Type B pancreatic cell (in vitro differentiated cells): Measurements from ENCODE around the gene IFT57. TPM values are rescaled to one million over a fixed set of nuclear protein-coding genes. Genes with fewer than 3 reads are reported as not detected.

Experiments
- DNase-seq: peaks from one replicate; pipeline ENCODE4 v3.0.0; 2021; ENCODE audit warnings: mixed read lengths; ENCODE audit not compliant: unreplicated experiment; ENCODE audit errors: extremely low spot score
- H3K27ac Mint-ChIP-seq: 2 replicates; pipeline ENCODE4 v1.8.0; 2021; ENCODE audit warnings: mild to moderate bottlenecking, mixed read lengths
- H3K27me3 Mint-ChIP-seq: 2 replicates; pipeline ENCODE4 v1.8.0; 2021; ENCODE audit warnings: mixed read lengths
- H3K36me3 Mint-ChIP-seq: 2 replicates; pipeline ENCODE4 v1.8.0; 2021; ENCODE audit warnings: mixed read lengths
- H3K4me1 Mint-ChIP-seq: one replicate; pipeline ENCODE4 v1.8.0; 2021; ENCODE audit warnings: mixed read lengths; ENCODE audit not compliant: unreplicated experiment
- H3K4me3 Mint-ChIP-seq: 2 replicates; pipeline ENCODE4 v1.8.0; 2021; ENCODE audit warnings: mild to moderate bottlenecking, mixed read lengths
- H3K9me3 Mint-ChIP-seq: 2 replicates; pipeline ENCODE4 v1.8.0; 2021; ENCODE audit warnings: mixed read lengths
- CTCF ChIP-seq: fragments of 200-600 bp; sonication (generic); conservative IDR thresholded peaks from 2 replicates; pipeline ENCODE4 v1.5.0; 2021; ENCODE audit warnings: antibody characterized with exemption, mild to moderate bottlenecking
- total RNA-seq: library from RNA; stranded (reverse); gene quantifications from 2 replicates; pipeline ENCODE4 v1.2.1, GENCODE V29; 2021; ENCODE audit warnings: low replicate concordance

Gene IFT57
- total RNA-seq, 1 donor from 2014 or later = 95.7 TPM

- H3K27me3 Mint-ChIP-seq = no peaks in the 10 kb centered on the region
- no peaks in the 10 kb centered on the region for H3K4me1 Mint-ChIP-seq
- H3K27ac Mint-ChIP-seq = no peak overlapping the region
- DNase-seq = no peak
- no peak for TF ChIP-seq CTCF
- no peak overlapping the region for H3K4me3 Mint-ChIP-seq
- peaks cover 45% of the 10 kb centered on the region for H3K36me3 Mint-ChIP-seq
- H3K9me3 Mint-ChIP-seq = peaks cover 4% of the 10 kb centered on the region
These were observed 22.2 kb downstream of the IFT57 start for GRCh38 chr3:108200024-108200423.

- peaks cover 35% of the 10 kb centered on the region for H3K36me3 Mint-ChIP-seq
- no peak overlapping the region for H3K27ac Mint-ChIP-seq
- no peak overlapping the region for H3K4me3 Mint-ChIP-seq
- H3K9me3 Mint-ChIP-seq = peaks cover 8% of the 10 kb centered on the region
- no peaks in the 10 kb centered on the region for H3K4me1 Mint-ChIP-seq
- no peaks in the 10 kb centered on the region for H3K27me3 Mint-ChIP-seq
- no peak for TF ChIP-seq CTCF
- no peak for DNase-seq
These were observed 30.8 kb downstream of the IFT57 start for GRCh38 chr3:108191394-108191793.

GRCh38 chr3:108190346-108190745, 31.9 kb downstream of the IFT57 start:
- Mint-ChIP-seq H3K9me3 (peaks cover 5% of the 10 kb centered on the region), H3K4me1 (no peaks in the 10 kb centered on the region), H3K36me3 (peaks cover 42% of the 10 kb centered on the region), H3K27ac (no peak overlapping the region), H3K27me3 (no peaks in the 10 kb centered on the region), H3K4me3 (no peak overlapping the region)
- DNase-seq = no peak
- no peak for TF ChIP-seq CTCF

GRCh38 chr3:108189440-108189839, 32.8 kb downstream of the IFT57 start:
- TF ChIP-seq CTCF = no peak
- H3K4me1 Mint-ChIP-seq = no peaks in the 10 kb centered on the region
- no peak overlapping the region for H3K27ac Mint-ChIP-seq
- no peak overlapping the region for H3K4me3 Mint-ChIP-seq
- H3K9me3 Mint-ChIP-seq = peaks cover 5% of the 10 kb centered on the region
- no peak for DNase-seq
- H3K36me3 Mint-ChIP-seq = peaks cover 42% of the 10 kb centered on the region
- H3K27me3 Mint-ChIP-seq = no peaks in the 10 kb centered on the region

- H3K9me3 Mint-ChIP-seq = peaks cover 5% of the 10 kb centered on the region
- H3K4me1 Mint-ChIP-seq = peaks cover 13% of the 10 kb centered on the region
- H3K27ac Mint-ChIP-seq = no peak overlapping the region
- DNase-seq = no peak
- peaks cover 44% of the 10 kb centered on the region for H3K36me3 Mint-ChIP-seq
- TF ChIP-seq CTCF = no peak
- no peaks in the 10 kb centered on the region for H3K27me3 Mint-ChIP-seq
- no peak overlapping the region for H3K4me3 Mint-ChIP-seq
These were observed 36.7 kb downstream of the IFT57 start for GRCh38 chr3:108185536-108185935.

GRCh38 chr3:108184824-108185223, 37.4 kb downstream of the IFT57 start:
- no peak overlapping the region for H3K4me3 Mint-ChIP-seq

More at GRCh38 chr3:108184824-108185223, 37.4 kb downstream of the IFT57 start:
- no peak for TF ChIP-seq CTCF
- H3K27me3 Mint-ChIP-seq = no peaks in the 10 kb centered on the region
- no peak overlapping the region for H3K27ac Mint-ChIP-seq
- DNase-seq = no peak
- H3K9me3 Mint-ChIP-seq = peaks cover 5% of the 10 kb centered on the region
- H3K36me3 Mint-ChIP-seq = peaks cover 37% of the 10 kb centered on the region
- peaks cover 13% of the 10 kb centered on the region for H3K4me1 Mint-ChIP-seq
